CD8-positive, alpha-beta memory T cell (primary cell): Measurements from ENCODE around the gene FAM81B. TPM values are rescaled to one million over a fixed set of nuclear protein-coding genes. Genes with fewer than 3 reads are reported as not detected.

Experiments
- CTCF ChIA-PET: fragments of 350-600 bp; sonication (Branson Sonifier 250); formaldehyde crosslinking; loops from one replicate; lab custom pipeline; 2021; ENCODE audit warnings: antibody characterized with exemption; lab: Charles Lee
- POLR2A ChIA-PET: fragments of 350-600 bp; sonication (Branson Sonifier 250); formaldehyde crosslinking; loops from one replicate; lab custom pipeline; 2021; ENCODE audit warnings: antibody characterized with exemption; lab: Charles Lee
- DNase-seq, 5 donors: peaks; one replicate each; pipeline versions ENCODE4 v3.0.0 to v3.0.0-alpha.2; 2020 to 2022; ENCODE audit warnings: mixed read lengths in 1 of 5
- H3K27ac ChIP-seq: one replicate; pipeline ENCODE4 v1.7.0; 2013; ENCODE audit warnings: low read depth, mild to moderate bottlenecking, low read length, moderate library complexity
- H3K27me3 ChIP-seq: 2 replicates; pipeline ENCODE4 v1.7.0; 2013; ENCODE audit warnings: low read length, mild to moderate bottlenecking; ENCODE audit not compliant: insufficient read depth, poor library complexity, severe bottlenecking
- H3K36me3 ChIP-seq: 2 replicates; pipeline ENCODE4 v1.7.0; 2013; ENCODE audit warnings: mild to moderate bottlenecking, low read length, moderate library complexity; ENCODE audit not compliant: insufficient read depth
- H3K4me1 ChIP-seq: 2 replicates; pipeline ENCODE4 v1.7.0; 2013; ENCODE audit warnings: mild to moderate bottlenecking, low read length, moderate library complexity; ENCODE audit not compliant: insufficient read depth
- H3K4me3 ChIP-seq: 2 replicates; pipeline ENCODE4 v1.7.0; 2013; ENCODE audit warnings: mild to moderate bottlenecking, low read length
- H3K9me3 ChIP-seq: 2 replicates; pipeline ENCODE4 v1.7.0; 2013; ENCODE audit warnings: mild to moderate bottlenecking, low read length
- H3K27ac Mint-ChIP-seq, 8 donors: one replicate each; pipeline ENCODE4 v1.8.0; 2020 to 2021; ENCODE audit warnings: mixed read lengths in 8 of 8, mild to moderate bottlenecking in 6 of 8, inconsistent platforms in 3 of 8, moderate library complexity in 3 of 8
- H3K27me3 Mint-ChIP-seq, 2 donors: one replicate each; pipeline ENCODE4 v1.8.0; 2020 to 2021; ENCODE audit warnings: mixed read lengths in 2 of 2, mild to moderate bottlenecking in 1 of 2, moderate library complexity in 1 of 2
- H3K36me3 Mint-ChIP-seq, 3 donors: one replicate each; pipeline ENCODE4 v1.8.0; 2020 to 2021; ENCODE audit warnings: mixed read lengths in 3 of 3, inconsistent platforms in 1 of 3, mild to moderate bottlenecking in 1 of 3
- H3K4me1 Mint-ChIP-seq, 3 donors: one replicate each; pipeline ENCODE4 v1.8.0; 2020 to 2021; ENCODE audit warnings: mixed read lengths in 3 of 3, inconsistent platforms in 1 of 3, mild to moderate bottlenecking in 1 of 3
- H3K4me3 Mint-ChIP-seq, 7 donors: one replicate each; pipeline ENCODE4 v1.8.0; 2020 to 2021; ENCODE audit warnings: mixed read lengths in 7 of 7, mild to moderate bottlenecking in 6 of 7, moderate library complexity in 4 of 7, inconsistent platforms in 2 of 7
- H3K9me3 Mint-ChIP-seq, 5 donors: one replicate each; pipeline ENCODE4 v1.8.0; 2020 to 2022; ENCODE audit warnings: mixed read lengths in 5 of 5, mild to moderate bottlenecking in 3 of 5, moderate library complexity in 2 of 5, inconsistent platforms in 1 of 5
- polyA plus RNA-seq: library from polyadenylated mRNA; unstranded; fragments of 300-500 nt; fragmentation: Illumina TruSeq; gene quantifications from one replicate; pipeline ENCODE4 v1.2.3, GENCODE V29; 2021
- total RNA-seq, 2 experiments: library from RNA; stranded (reverse); gene quantifications; one replicate each; pipeline ENCODE4 v1.2.3, GENCODE V29; 2021

Gene FAM81B
- total and polyA plus RNA-seq, 3 experiments from 2014 or later = not detected

GRCh38 chr5:95432779-95433178 is 41.6 kb downstream of the FAM81B start:
- H3K9me3 Mint-ChIP-seq = peaks cover 4 to 13% (median 8%) of the 10 kb centered on the region in 5 donors
- no peak overlapping the region for H3K27ac Mint-ChIP-seq
- H3K4me3 ChIP-seq = no peak overlapping the region
- H3K36me3 Mint-ChIP-seq = no peaks in the 10 kb centered on the region
- H3K9me3 ChIP-seq = no peaks in the 10 kb centered on the region
- no peak overlapping the region for H3K4me3 Mint-ChIP-seq
- ChIA-PET POLR2A (no interaction called here), CTCF (no interaction called here)
- no peak overlapping the region for H3K27ac ChIP-seq
- H3K36me3 ChIP-seq = no peaks in the 10 kb centered on the region
- H3K27me3 Mint-ChIP-seq = peaks cover 5 to 7% of the 10 kb centered on the region in 2 donors
- no peaks in the 10 kb centered on the region for H3K4me1 ChIP-seq
- H3K4me1 Mint-ChIP-seq = no peaks in the 10 kb centered on the region
- no peak for DNase-seq
- no peaks in the 10 kb centered on the region for H3K27me3 ChIP-seq

GRCh38 chr5:95439801-95440493 is 48.8 kb downstream of the FAM81B start:
- Histone ChIP-seq H3K4me1 (no peaks in the 10 kb centered on the region), H3K9me3 (no peaks in the 10 kb centered on the region), H3K4me3 (no peak overlapping the region), H3K27me3 (no peaks in the 10 kb centered on the region), H3K27ac (no peak overlapping the region), H3K36me3 (no peaks in the 10 kb centered on the region)
- no peak for DNase-seq
- Mint-ChIP-seq H3K27me3 (peaks cover 10 to 20% of the 10 kb centered on the region in 2 donors), H3K36me3 (peaks cover 0 to 2% (median 0%) of the 10 kb centered on the region in 3 donors), H3K4me3 (no peak overlapping the region), H3K9me3 (no peaks in the 10 kb centered on the region), H3K4me1 (no peaks in the 10 kb centered on the region), H3K27ac (no peak overlapping the region)
- ChIA-PET CTCF (no interaction called here), POLR2A (no interaction called here)

- no peaks in the 10 kb centered on the region for H3K27me3 ChIP-seq
- no peaks in the 10 kb centered on the region for H3K36me3 ChIP-seq
- DNase-seq = no peak
- Mint-ChIP-seq H3K4me3 (no peak overlapping the region), H3K4me1 (no peaks in the 10 kb centered on the region), H3K9me3 (no peaks in the 10 kb centered on the region), H3K27me3 (peaks cover 12 to 20% of the 10 kb centered on the region in 2 donors), H3K27ac (no peak overlapping the region), H3K36me3 (peaks cover 0 to 2% (median 0%) of the 10 kb centered on the region in 3 donors)
- H3K27ac ChIP-seq = no peak overlapping the region
- H3K4me3 ChIP-seq = no peak overlapping the region
- CTCF ChIA-PET = no interaction called here
- no peaks in the 10 kb centered on the region for H3K9me3 ChIP-seq
- no peaks in the 10 kb centered on the region for H3K4me1 ChIP-seq
- POLR2A ChIA-PET = no interaction called here
Measured at GRCh38 chr5:95440825-95441224, 49.7 kb downstream of the FAM81B start.

GRCh38 chr5:95441636-95442035 is 50.5 kb downstream of the FAM81B start:
- H3K27me3 Mint-ChIP-seq = peaks cover 12 to 20% of the 10 kb centered on the region in 2 donors
- H3K4me1 ChIP-seq = no peaks in the 10 kb centered on the region
- no peaks in the 10 kb centered on the region for H3K27me3 ChIP-seq
- no peak overlapping the region for H3K4me3 Mint-ChIP-seq
- no peak overlapping the region for H3K27ac ChIP-seq
- H3K9me3 Mint-ChIP-seq = no peaks in the 10 kb centered on the region
- no peak overlapping the region for H3K4me3 ChIP-seq
- H3K36me3 ChIP-seq = no peaks in the 10 kb centered on the region
- ChIA-PET POLR2A (no interaction called here), CTCF (no interaction called here)
- H3K27ac Mint-ChIP-seq = no peak overlapping the region
- H3K9me3 ChIP-seq = no peaks in the 10 kb centered on the region
- H3K4me1 Mint-ChIP-seq = no peaks in the 10 kb centered on the region
- no peak for DNase-seq
- H3K36me3 Mint-ChIP-seq = peaks cover 0 to 2% (median 0%) of the 10 kb centered on the region in 3 donors

- peak overlapping the region in 1 of 8 donors; percentile 59 for H3K27ac Mint-ChIP-seq
- H3K4me3 Mint-ChIP-seq = no peak overlapping the region
- no peaks in the 10 kb centered on the region for H3K27me3 ChIP-seq
- H3K4me1 ChIP-seq = no peaks in the 10 kb centered on the region
- ChIA-PET CTCF (no interaction called here), POLR2A (no interaction called here)
- H3K36me3 Mint-ChIP-seq = peaks cover 0 to 2% (median 0%) of the 10 kb centered on the region in 3 donors
- no peaks in the 10 kb centered on the region for H3K9me3 ChIP-seq
- no peaks in the 10 kb centered on the region for H3K36me3 ChIP-seq
- H3K27me3 Mint-ChIP-seq = peaks cover 9 to 10% of the 10 kb centered on the region in 2 donors
- no peaks in the 10 kb centered on the region for H3K4me1 Mint-ChIP-seq
- DNase-seq = no peak
- H3K4me3 ChIP-seq = no peak overlapping the region
- no peaks in the 10 kb centered on the region for H3K9me3 Mint-ChIP-seq
- no peak overlapping the region for H3K27ac ChIP-seq
Measured at GRCh38 chr5:95445442-95445841, 54.3 kb downstream of the FAM81B start.

GRCh38 chr5:95445995-95446394 is 54.8 kb downstream of the FAM81B start:
- POLR2A ChIA-PET = no interaction called here
- no peak overlapping the region for H3K27ac ChIP-seq
- H3K27ac Mint-ChIP-seq = no peak overlapping the region
- no peaks in the 10 kb centered on the region for H3K9me3 Mint-ChIP-seq
- H3K4me1 ChIP-seq = no peaks in the 10 kb centered on the region
- H3K36me3 ChIP-seq = no peaks in the 10 kb centered on the region
- no peaks in the 10 kb centered on the region for H3K27me3 ChIP-seq
- no peak overlapping the region for H3K4me3 Mint-ChIP-seq
- peaks cover 3 to 10% of the 10 kb centered on the region in 2 donors for H3K27me3 Mint-ChIP-seq
- no peak for DNase-seq
- H3K4me1 Mint-ChIP-seq = no peaks in the 10 kb centered on the region
- no peak overlapping the region for H3K4me3 ChIP-seq
- H3K36me3 Mint-ChIP-seq = no peaks in the 10 kb centered on the region
- CTCF ChIA-PET = no interaction called here
- H3K9me3 ChIP-seq = no peaks in the 10 kb centered on the region

GRCh38 chr5:95446560-95447221 is 55.5 kb downstream of the FAM81B start:
- DNase-seq = no peak

GRCh38 chr5:95447961-95448360 is 56.8 kb downstream of the FAM81B start:
- ChIA-PET CTCF (no interaction called here), POLR2A (no interaction called here)
- Mint-ChIP-seq H3K9me3 (no peaks in the 10 kb centered on the region), H3K27ac (no peak overlapping the region), H3K27me3 (peaks cover 2 to 3% of the 10 kb centered on the region in 2 donors), H3K36me3 (no peaks in the 10 kb centered on the region), H3K4me3 (no peak overlapping the region), H3K4me1 (no peaks in the 10 kb centered on the region)
- no peak for DNase-seq
- Histone ChIP-seq H3K9me3 (no peaks in the 10 kb centered on the region), H3K4me1 (no peaks in the 10 kb centered on the region), H3K27ac (no peak overlapping the region), H3K4me3 (no peak overlapping the region), H3K36me3 (no peaks in the 10 kb centered on the region), H3K27me3 (no peaks in the 10 kb centered on the region)

More at GRCh38 chr5:95446560-95447221, 55.5 kb downstream of the FAM81B start:
- no peaks in the 10 kb centered on the region for H3K9me3 ChIP-seq
- no peak overlapping the region for H3K27ac ChIP-seq
- ChIA-PET POLR2A (no interaction called here), CTCF (no interaction called here)
- Mint-ChIP-seq H3K36me3 (no peaks in the 10 kb centered on the region), H3K4me3 (no peak overlapping the region), H3K9me3 (no peaks in the 10 kb centered on the region), H3K4me1 (no peaks in the 10 kb centered on the region), H3K27me3 (peaks cover 3 to 9% of the 10 kb centered on the region in 2 donors), H3K27ac (peak overlapping the region in 1 of 8 donors; percentile 3)
- no peak overlapping the region for H3K4me3 ChIP-seq
- H3K36me3 ChIP-seq = no peaks in the 10 kb centered on the region
- H3K27me3 ChIP-seq = no peaks in the 10 kb centered on the region
- no peaks in the 10 kb centered on the region for H3K4me1 ChIP-seq
